HG03159 (cell line): Measurements from ENCODE around the gene DDX3X.
"Not testable (repeated sequence)": the region's sequence is repeated elsewhere in the genome, so short reads cannot be mapped to it uniquely, and the experiment has no call there.

ENCODE experiments used
- ATAC-seq: cut with Tn5 transposase; IDR thresholded peaks from one replicate; pipeline ENCODE4 v1.9.1; 2021; ENCODE audit warnings: mild to moderate bottlenecking, moderate library complexity; ENCODE audit not compliant: unreplicated experiment

Gene DDX3X

GRCh38 chrX:41369152-41369551 lies 35.2 kb downstream of the DDX3X start:
- no peak for ATAC-seq

GRCh38 chrX:41371575-41371974 lies 37.6 kb downstream of the DDX3X start:
- not testable (repeated sequence) for ATAC-seq

GRCh38 chrX:41373989-41374606 lies 40.1 kb downstream of the DDX3X start:
- ATAC-seq = no peak

- ATAC-seq = no peak
Measured at GRCh38 chrX:41377624-41378023, 43.7 kb downstream of the DDX3X start.

GRCh38 chrX:41381685-41382084 lies 47.7 kb downstream of the DDX3X start:
- no peak for ATAC-seq

GRCh38 chrX:41382714-41383645 lies 49.0 kb downstream of the DDX3X start:
- no peak for ATAC-seq

- no peak for ATAC-seq
Measured at GRCh38 chrX:41384051-41384705, 50.2 kb downstream of the DDX3X start.

GRCh38 chrX:41386222-41386990 lies 52.4 kb downstream of the DDX3X start:
- ATAC-seq = no peak

- no peak for ATAC-seq
Measured at GRCh38 chrX:41388543-41388942, 54.6 kb downstream of the DDX3X start.

- ATAC-seq = no peak
Measured at GRCh38 chrX:41389311-41389888, 55.4 kb downstream of the DDX3X start.

- not testable (repeated sequence) for ATAC-seq
Measured at GRCh38 chrX:41390576-41390975, 56.6 kb downstream of the DDX3X start.

- no peak for ATAC-seq
Measured at GRCh38 chrX:41391606-41392005, 57.6 kb downstream of the DDX3X start.

- ATAC-seq = no peak
Measured at GRCh38 chrX:41394293-41394692, 60.3 kb downstream of the DDX3X start.

GRCh38 chrX:41397219-41397618 lies 63.3 kb downstream of the DDX3X start:
- ATAC-seq = no peak

- no peak for ATAC-seq
Measured at GRCh38 chrX:41397768-41398167, 63.8 kb downstream of the DDX3X start.

- ATAC-seq = not testable (repeated sequence)
Measured at GRCh38 chrX:41402556-41402955, 68.6 kb downstream of the DDX3X start.

GRCh38 chrX:41405551-41405950 lies 71.6 kb downstream of the DDX3X start:
- ATAC-seq = no peak

GRCh38 chrX:41406201-41406600 lies 72.2 kb downstream of the DDX3X start:
- no peak for ATAC-seq

GRCh38 chrX:41407816-41408215 lies 73.9 kb downstream of the DDX3X start:
- ATAC-seq = no peak

- no peak for ATAC-seq
Measured at GRCh38 chrX:41408576-41408975, 74.6 kb downstream of the DDX3X start.

GRCh38 chrX:41409006-41409405 lies 75.0 kb downstream of the DDX3X start:
- ATAC-seq = no peak
